HG03135 (cell line): Measurements from ENCODE around the gene POLR3GL.
"Not testable (repeated sequence)": the region's sequence is repeated elsewhere in the genome, so short reads cannot be mapped to it uniquely, and the experiment has no call there.

Experiments
- ATAC-seq: cut with Tn5 transposase; IDR thresholded peaks from one replicate; pipeline ENCODE4 v1.9.1; 2021; ENCODE audit warnings: mild to moderate bottlenecking, moderate library complexity; ENCODE audit not compliant: unreplicated experiment

The POLR3GL gene

DNA sequence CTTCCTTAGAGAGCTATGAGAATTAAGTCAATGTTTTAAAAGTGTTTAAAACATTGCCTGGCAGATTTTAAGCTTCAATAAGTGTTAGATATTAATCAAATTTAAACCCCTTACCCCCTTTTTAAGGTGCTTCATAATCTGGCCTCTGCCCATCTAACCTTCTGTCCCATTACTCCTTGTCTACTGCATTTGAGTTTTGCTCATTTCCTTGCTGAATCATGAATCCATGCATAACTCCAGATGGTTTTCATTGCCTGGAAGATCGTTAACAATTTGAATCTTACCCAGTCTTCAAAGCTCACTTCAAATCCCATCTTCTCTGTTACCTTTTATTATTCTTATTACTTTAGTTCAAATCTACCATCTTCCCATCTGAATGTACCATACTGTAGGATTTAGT is 52.4 kb downstream of the POLR3GL start:
- no peak for ATAC-seq

- no peak for ATAC-seq
These were observed 55.0 kb downstream of the POLR3GL start for GRCh38 chr1:146019231-146020057.

DNA sequence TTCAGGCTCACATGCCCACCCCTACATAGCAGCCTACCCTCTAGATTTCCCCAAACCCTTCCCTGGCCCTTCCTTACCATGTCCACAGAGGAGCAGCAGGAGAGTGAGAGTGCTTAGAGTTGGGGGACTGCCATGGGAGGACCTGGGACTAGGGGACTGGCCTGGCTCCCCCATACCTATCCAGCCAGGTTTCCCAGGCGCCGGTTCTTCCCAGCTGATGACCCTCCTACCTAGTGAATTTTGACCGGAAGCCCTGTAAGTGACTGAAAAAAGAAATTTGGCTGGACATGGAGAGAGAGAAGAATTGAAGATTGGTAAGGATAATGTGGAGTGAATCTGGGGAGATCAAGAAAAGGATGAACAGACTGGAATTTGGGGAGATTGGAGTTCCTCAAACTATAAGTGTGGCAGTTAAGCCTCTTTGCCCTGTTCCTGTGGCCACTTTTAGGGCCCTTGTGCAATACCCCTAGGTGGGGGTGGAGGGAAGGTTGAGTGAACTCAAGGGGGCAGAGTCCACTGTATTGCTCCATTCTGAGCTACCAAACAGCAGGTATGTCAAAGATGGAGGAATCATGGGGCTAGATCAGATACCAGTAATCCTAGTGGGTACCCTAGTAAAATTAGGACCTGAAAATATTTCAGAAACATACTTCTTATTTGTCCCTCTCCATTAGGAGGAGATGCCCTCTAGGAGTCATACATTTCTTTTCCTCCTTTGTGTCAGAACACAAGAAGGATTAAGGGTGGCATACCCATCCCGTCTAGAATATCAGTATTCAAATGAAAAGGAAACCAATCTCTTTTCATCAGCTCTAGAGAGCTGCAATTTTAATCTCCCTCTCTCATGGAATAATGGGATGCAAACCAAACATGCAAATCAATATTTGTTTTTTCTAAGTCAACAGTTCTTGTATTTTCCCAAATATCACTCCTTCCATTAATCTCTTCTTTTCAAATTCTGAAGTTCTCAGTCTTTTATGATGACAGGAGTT is 55.9 kb downstream of the POLR3GL start:
- no peak for ATAC-seq

DNA sequence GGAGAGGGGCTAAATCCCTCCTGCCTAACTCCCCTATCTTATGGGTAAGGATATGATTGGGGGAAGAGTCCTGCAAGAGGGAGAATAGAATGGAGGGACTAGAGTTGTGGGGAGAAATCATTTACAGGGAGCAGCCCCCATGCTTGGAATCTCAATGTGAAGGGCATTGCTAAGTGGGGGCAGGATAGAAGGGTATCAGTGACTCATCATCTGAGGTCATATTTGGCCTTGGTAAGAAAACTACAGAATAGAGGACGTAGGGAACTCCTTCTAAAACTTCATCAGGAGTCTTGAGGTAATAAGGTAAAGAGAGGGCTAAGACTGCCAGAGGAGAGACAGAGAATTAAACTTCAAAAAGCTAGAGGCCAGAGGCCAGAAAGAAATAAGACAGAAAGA is 56.6 kb downstream of the POLR3GL start:
- ATAC-seq, result no peak

- no peak for ATAC-seq
These were observed 57.3 kb downstream of the POLR3GL start, which contains the start of gene HJV for GRCh38 chr1:146021622-146022402. HJV (minus strand) TSS chr1:146021735; CDS start chr1:146020231, 1,504 bp downstream.

- ATAC-seq, result no peak
These were observed 58.1 kb downstream of the POLR3GL start for GRCh38 chr1:146022403-146023127.

GRCh38 chr1:146025787-146026495 is 61.5 kb downstream of the POLR3GL start:
- ATAC-seq, result not testable (repeated sequence)

- ATAC-seq, result not testable (repeated sequence)
These were observed 62.2 kb downstream of the POLR3GL start for GRCh38 chr1:146026650-146027049.
